KBM-7 (cell line): ENCODE measurements around the gene HMCN1.

ENCODE experiments used
- DNase-seq: peaks from one replicate; pipeline ENCODE4 v3.0.0-alpha.2; 2015
- in situ Hi-C: fragments of 300-500 bp; cut with MboI; formaldehyde crosslinking; loops from 2 replicates; pipeline ENCODE4 v1.14.3; 2020; ENCODE audit warnings: low sequenced_read_pairs, low pct_unique_long_range_greater_than_20kb, mixed read lengths

HMCN1 gene

DNA sequence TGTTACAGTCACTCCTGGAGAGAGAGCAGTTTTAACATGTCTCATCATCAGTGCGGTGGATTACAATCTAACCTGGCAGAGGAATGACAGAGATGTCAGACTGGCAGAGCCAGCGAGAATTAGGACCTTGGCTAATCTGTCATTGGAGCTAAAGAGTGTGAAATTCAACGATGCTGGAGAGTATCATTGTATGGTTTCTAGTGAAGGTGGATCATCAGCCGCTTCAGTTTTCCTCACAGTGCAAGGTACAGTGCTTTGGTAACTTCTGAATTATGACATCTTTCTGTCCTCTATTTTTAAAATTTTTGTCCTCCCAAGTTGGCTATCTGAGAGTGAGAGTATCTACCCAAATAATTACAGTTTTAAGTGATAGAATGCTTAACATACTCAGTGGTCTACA is 199.4 kb downstream of the HMCN1 start:
- DNase-seq: no peak
- in situ Hi-C loops: no loop called here

DNA sequence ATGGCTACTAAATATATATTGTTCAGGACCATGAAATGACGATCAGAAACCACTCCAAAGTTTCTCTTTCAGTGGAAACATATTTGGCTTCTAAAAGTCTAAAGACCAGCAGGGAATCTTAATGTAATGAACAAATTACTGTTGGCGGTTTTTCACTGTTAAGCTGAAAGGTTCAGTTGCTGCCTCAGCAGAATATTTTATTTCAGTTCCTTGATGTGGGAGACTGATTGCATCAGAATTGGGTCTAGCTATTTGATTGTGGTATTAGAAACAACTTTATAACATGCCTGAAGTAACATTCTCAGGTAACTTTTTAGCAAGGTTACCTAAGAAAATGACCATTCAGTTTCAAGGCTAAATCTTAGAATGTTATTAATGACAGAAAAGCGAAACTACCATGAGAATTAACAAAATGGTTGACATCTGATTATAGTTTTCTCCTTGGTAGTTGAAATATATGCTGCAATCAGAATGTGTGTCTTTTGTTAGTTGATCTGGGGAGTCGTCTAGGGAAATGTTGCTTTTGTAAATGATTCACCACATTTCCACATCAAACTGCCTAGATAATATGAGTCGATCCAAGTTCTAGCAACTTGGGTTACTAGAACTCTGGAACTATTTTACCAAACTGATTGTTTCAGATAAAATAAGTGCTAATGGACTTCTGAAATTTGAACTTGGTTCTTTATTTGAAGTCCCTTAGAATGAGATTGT is 200.4 kb downstream of the HMCN1 start:
- in situ Hi-C loops: no loop called here
- no peak for DNase-seq

DNA sequence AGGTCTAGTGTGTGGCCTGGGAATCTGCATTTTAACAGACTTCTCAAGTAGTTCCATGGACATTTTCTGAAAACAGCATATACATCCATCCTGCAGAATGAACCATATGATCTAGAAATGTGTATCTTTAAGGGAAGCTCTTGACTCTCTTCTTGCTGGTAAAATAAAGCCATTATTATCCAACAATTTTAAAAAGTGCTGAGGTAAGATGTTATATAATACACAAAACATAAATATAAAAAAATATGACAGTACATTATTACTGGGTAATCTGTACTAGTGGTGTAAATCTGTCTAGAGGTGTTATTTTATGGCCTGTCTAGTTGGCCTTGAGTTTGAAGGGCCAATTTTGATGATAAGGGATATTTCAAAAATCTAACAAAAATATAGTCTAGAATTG is 201.2 kb downstream of the HMCN1 start:
- no peak for DNase-seq
- in situ Hi-C loops: no loop called here

DNA sequence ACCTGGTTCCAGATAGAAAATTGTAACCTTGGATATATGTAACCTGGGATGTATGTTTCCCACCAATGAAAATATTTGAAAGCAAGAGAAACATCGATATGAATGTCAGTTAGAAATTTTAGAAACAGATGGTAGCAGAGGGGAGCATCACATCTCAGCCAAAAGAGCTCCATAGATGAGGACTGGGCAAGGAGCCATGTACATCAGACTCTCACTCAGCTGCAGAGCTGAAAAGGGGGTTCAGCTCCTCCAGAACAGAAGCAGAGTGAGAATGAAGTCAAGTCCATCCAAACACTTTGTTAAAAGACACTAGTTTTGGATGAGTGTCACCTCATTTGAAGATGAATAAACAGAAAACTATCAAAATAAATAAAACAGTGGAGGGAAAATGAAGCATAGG is 202.4 kb downstream of the HMCN1 start:
- in situ Hi-C loops: no loop called here
- DNase-seq: no peak

DNA sequence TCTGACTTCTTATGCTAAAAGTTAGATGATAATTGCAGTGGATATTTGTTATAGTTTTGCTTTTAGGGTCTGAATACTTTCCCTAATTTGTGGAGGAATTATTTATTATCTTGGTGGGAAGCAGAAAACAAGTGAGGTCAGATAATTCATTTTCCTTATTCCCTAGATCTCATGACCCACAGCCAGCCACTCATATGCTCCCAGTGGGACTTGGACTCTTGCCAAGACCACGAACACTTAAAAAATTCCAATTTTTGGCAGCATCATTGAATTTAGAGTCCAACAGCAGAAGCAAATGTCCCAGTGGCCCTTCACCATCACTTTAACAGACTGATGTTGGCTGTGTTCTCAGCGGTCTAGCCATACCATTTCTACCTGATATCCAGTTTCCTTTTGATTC is 204.2 kb downstream of the HMCN1 start:
- in situ Hi-C loops: no loop called here
- no peak for DNase-seq

DNA sequence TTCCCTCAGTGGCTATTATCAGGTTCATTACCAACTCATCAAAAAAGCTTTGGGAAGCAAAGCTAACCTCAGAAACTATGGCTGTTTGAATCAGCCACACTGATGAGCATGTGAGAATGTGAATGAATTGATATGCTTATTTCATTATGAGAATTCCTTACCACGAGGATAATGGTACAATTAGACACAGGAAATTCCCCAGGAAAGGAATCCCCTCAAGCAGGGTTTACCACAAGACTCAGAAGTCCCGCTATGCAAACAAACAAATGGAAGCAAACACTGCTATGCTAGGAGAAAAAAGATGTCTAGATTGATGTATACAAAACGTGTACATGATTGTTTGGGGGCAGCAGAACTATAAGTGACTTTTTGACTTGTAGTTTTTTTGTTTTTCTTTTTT is 205.0 kb downstream of the HMCN1 start:
- DNase-seq: no peak
- in situ Hi-C loops: no loop called here

DNA sequence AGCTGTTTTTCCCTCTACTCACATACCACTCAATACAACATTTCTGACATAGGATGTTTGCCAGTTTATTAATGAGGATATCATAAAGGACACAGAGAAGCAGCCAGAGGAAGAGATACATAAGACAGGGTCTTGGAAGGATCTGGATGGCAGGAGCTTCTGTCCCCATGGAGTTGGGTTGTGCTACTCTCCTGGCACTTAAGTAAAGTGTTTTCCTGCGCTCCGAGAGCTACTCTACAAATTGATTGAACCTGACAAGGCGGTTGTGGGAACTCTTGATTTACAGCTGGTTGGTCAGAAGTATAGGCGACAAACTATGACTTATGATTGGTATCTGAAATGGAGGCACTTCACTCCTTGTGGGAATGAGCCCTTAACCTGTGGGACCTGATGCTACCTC is 208.8 kb downstream of the HMCN1 start:
- in situ Hi-C loops: no loop called here
- DNase-seq: no peak

DNA sequence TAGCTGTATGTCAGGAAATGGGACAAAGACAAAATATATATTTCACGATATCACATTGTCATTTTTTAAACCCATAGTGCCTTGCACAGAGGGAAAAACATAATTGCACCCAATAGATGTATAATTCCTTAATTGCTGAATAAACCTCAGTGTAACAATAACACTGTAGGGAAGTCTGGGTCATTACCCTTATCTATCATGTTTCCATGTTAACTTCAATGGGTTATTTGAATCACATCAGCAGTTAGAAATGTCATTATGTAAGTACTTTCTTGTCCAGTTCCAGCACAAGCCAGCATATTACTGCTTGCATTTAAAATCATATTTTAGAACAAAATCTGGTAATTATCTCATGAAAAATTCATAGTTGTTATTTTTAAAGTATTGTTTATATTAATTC is 222.7 kb downstream of the HMCN1 start:
- DNase-seq: no peak
- in situ Hi-C loops: no loop called here

DNA sequence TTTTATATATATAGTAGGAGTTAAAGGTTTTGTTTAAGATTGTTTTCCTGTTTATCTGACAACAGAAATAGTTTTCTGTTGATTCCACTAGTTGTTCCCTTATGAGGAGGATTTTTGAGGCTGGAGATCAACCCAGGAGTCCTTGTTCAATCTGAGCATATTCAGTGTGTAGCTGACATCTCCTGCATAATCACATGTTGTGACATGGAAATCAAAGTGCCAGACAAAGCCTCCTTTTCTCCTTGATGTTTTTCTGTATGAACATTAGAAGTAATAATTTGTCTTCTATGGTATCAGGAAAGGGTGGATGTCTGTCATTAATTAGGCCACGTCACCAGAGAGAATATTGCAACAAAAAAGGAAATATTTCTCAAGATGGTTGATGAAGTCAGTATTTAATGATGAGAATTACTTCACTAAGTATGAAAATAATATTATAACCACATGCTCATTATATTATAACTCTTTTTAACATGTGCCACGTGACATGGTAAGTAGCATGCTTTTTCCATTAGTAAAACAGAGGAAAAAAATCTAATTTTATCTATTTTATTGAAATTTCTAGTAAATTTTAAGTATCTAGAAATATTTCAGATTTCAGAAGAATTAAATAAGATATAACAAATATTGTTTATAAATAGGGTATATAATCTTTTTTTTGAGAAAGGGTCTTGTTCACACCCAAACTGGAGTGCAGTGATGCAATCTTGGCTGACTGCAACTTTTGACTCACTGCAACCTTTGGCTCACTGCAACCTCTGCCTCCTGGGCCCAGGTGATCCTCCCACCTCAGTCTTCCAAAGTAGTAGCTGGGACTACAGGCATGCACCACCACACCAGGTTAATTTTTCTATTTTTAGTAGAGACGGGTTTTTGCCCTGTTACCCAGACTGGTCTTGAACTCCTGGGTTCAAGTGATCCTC is 223.5 kb downstream of the HMCN1 start:
- DNase-seq: no peak
- in situ Hi-C loops: no loop called here

DNA sequence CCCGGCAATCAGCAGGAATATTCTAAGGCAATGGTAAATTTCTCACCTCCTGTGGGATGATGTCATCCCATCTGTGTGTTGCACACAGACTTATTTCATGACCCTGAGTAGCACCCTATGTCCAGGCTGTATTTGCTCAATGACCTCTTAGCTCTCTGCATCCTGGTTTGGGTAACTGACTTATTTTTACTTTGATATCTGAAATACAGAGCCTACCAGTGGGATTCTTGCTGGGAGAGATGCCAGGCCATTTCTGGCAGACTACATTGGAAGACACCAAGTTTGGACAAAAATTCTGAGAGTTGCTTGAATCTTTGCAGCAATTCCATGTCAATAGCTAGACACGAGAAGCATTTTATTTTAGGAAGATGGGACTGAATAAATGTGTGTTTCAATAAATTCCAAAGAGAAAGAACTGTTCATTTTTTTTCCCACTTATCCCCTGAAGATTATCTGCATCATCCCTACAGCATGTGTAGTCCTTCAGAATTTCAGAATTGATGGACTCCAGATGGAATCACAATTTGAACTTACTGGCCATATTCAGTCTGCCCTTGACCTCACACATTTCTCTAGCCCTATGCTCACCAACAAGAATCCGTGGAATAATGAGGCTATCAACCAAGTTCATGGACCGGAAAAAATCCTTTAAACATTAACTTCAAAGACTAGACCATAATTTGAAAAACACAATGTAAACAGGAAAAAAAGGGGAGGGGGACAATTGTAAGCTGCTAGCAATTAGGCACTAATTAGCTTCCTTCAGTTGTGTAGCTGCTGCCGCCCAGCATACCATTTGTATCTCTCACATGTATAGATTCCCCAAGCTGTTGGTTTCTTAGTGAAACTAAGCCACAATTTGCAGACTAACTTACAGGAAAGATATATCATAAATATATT is 226.5 kb downstream of the HMCN1 start:
- DNase-seq: no peak
- in situ Hi-C loops: no loop called here

DNA sequence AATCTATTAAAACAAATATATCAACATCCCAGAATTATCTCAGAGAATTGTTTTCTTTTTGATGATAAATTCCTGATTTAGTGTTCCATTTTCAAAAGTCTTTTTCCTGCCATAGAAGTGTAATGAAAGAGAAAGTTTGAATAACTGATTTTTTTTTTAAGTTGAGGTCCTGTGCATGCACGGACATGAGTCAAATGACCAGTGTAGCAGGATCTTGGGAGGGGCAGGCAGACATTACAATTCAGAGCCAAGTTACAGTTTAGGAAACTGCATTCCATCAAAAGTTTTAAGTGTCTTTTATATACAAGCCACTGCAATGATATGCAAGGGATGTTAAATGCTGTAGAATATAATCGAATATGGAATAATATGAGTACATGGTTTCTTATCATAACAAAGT is 227.5 kb downstream of the HMCN1 start:
- in situ Hi-C loops: no loop called here
- no peak for DNase-seq

DNA sequence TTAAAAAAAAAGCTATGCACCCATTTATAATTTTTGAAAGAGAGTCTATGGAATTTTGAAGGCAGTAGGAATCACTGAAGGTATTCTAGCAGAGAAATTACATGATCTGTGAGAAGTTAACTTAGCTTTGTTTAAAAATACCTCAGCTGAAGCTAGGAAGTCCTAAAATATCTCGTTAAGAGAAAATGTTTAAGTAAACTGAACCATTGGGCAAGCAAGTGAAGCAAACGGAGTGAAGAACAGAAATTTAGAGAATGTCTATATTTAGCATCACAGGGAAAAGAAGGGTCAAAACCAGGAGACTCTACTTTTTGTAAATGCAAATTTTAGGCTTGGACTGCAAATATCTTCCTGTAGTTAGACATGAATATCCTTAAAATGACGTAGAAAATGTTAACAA is 230.8 kb downstream of the HMCN1 start:
- in situ Hi-C loops: no loop called here
- no peak for DNase-seq

DNA sequence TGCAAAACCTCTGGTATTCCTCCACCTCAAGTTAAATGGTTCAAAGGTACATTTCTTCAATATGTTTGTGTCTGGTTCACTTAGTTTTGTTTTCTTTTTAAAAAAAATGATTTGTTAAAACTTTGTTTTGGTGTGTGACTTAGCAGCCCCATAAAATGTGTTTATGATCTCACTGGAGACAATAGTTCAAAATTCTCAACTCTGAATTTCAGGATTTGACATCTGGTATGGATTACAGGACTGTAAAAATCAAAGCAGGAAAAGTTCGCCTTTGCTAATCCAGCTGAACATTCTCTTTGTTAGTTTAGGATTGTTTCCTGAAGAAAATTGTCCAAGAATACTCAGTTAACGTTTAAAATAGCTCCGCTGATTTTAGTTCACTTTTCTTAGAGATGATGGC is 231.7 kb downstream of the HMCN1 start:
- in situ Hi-C loops: no loop called here
- no peak for DNase-seq

DNA sequence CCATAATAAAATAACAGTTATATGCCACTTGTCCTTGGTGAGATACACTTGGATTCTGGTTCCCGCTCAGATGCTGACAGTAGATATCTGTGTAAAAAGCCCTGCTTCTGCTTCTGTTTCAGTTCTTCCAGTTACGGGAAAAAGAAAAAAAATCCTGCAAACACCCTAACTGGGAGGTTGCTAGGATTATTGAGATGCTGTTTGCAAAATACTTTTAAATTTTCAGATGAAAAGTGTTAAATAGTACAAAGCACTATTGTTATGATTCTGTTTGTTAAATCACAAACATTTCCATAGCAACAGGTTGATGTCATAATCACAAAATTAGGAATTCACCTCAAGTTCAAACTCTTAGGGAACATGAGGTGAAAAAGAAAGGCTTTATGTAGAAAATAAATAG is 232.3 kb downstream of the HMCN1 start:
- in situ Hi-C loops: no loop called here
- DNase-seq: no peak

DNA sequence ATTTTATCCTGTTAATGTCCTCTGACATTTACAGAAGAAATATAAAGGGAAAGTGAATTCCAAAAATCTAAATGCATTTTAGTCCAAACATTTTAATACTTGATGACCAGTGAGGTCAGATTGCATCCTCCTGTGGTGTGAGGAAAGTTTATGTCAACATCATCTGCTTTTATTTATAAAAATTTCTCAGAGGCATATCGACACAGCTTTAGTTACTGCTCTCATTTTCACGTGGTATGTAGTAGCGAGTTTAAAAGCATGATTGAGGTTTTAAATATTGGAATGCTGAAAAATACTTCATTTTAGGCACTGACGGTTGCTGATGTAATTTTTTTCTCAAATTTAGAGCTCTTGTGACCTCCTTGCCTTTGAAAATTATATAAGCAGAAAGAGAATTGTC is 234.8 kb downstream of the HMCN1 start:
- DNase-seq: no peak
- in situ Hi-C loops: no loop called here

DNA sequence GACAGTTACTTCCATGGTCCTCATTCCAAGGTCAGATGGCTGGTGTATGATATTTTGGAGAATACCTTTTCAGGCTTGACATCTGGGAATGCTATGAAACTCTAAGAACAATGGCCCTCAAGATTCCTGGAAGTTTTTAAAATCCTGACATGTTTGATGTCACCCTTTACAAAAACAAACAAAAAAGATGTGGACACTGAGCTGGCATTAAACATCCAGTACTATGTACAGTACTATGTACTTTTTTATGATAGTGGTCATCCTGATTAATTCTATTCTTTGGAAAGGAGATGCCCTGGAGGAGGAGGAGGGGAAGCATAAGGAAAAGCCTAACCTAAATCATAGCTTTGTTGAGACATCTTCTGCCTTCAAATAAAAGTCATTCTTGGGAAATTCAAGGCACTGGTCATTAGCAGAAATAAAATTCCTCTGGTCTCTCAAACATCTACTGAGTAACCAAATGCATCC is 235.4 kb downstream of the HMCN1 start:
- no peak for DNase-seq
- in situ Hi-C loops: no loop called here

DNA sequence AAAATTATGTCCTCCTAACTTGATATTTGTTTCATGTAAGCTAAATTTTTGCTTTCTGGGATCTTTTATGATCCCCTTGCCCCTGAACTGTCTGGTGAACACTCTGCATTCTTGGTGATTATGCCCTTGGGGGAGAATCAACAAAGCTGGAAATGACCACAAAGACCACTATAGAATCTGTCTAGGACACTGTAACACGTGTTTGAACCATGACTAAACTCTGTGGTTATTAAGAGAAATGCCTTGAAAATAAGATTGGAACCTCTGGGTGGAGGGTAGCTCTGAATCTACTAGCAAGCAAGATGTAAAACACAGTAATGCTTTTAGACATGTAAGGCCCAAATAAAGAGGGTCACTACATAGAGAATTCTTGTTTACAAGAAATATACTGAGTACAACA is 237.5 kb downstream of the HMCN1 start:
- DNase-seq: no peak
- in situ Hi-C loops: no loop called here

DNA sequence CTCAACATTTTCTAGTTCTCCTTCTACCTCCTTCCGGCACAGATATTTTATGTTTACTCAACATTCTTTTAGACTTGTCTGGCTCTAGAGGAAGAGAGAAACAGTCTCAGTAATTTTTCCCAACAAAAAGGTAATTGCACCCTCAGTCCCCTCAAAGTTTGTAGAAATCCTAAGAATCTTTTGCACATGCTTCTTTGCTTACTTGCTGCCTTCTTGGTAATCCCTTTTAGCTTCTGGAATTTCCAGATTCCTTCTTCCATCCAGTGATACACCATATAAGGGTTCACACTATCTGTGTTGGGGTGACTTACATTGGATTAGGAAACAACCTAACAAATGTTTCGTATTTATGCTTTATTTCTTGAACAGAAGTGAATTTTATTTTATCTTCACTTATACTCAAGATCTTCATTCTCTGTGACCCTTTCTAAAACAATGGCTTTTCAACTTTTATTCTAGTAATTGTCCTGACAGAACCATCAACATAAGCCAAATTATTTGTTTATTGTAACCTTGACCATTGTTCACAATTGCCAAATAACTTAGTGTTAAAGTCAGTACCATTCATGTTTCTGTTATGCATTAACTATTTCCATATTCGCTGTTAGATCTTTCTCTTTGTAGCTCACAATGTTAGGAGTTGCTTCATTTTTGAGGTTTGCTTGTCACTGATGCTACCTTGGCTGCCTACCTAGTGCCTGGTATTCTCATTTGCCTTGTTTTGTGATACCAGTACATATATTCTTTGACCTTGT is 238.1 kb downstream of the HMCN1 start:
- DNase-seq: no peak
- in situ Hi-C loops: no loop called here

DNA sequence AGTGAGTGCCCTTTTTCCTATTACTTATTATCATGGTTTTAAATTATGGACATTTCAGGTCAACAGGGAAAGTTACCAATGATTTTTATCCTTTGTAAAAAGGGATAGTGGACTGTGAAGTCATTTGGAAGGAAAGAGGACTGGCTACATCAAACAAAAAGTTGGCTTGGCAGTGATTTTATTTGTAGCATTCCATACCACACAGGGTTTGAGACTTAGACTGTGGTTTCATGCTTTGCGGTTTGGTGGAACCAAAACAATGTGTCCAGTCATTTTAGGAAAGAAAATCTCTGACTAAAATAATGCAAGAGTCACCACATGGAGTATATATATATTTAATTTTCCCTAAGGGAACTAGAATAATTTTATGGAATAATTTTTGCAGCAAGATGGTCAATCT is 239.5 kb downstream of the HMCN1 start:
- no peak for DNase-seq
- in situ Hi-C loops: no loop called here
